Peyer's patch (tissue), 4 donors: ENCODE data around the gene OPN1LW.
"Not testable (repeated sequence)": the region's sequence is repeated elsewhere in the genome, so short reads cannot be mapped to it uniquely, and the experiment has no call there.

ENCODE experiments used
- CTCF ChIP-seq, 6 experiments: fragments of 450-650 bp in 4 of 6; fragments of 200-600 bp in 2 of 6; sonication (generic) in 1 of 6; IDR thresholded peaks; one replicate each; pipeline ENCODE4 v1.5.1; 2017 to 2019; ENCODE audit warnings: antibody characterized with exemption in 6 of 6, mild to moderate bottlenecking in 3 of 6, moderate library complexity in 1 of 6
- POLR2A ChIP-seq, 2 donors: fragments of 450-650 bp; IDR thresholded peaks; one replicate each; pipeline ENCODE4 v1.5.1; 2017; ENCODE audit warnings: antibody characterized with exemption in 2 of 2, mild to moderate bottlenecking in 2 of 2, moderate library complexity in 2 of 2

- TF ChIP-seq CTCF, POLR2A (IDR thresholded peaks at IDR 0.05): not testable (repeated sequence)
These were observed 13.2 kb downstream of the OPN1LW start for GRCh38 chrX:154157207-154157606.
